ENCODE results near the gene TSFM. TPM values are rescaled to one million over a fixed set of nuclear protein-coding genes. Genes with fewer than 3 reads are reported as not detected.

The TSFM gene
- total and polyA plus RNA-seq, 2 of the 13 experiments (the other 11 are each of a cell fraction or from before 2014, with no cell fraction given): 29.8 to 68.3 TPM

GRCh38 chr12:57751788-57752667 lies 30.6 kb upstream of the TSFM start, which contains the start of gene CDK4 (continued):
- peak; percentile 86 for TF ChIP-seq ZNF407 (CRISPR knock-in tag; IDR thresholded peaks at IDR 0.05; ENCODE audit: not compliant biosample characterization)
- TF ChIP-seq NFYC (CRISPR knock-in tag; IDR thresholded peaks at IDR 0.05): peak; percentile 75
- peak; percentile 11; the same call in 1 of the 2 replicates for TF ChIP-seq ZNF275 (CRISPR knock-in tag; IDR thresholded peaks at IDR 0.05; ENCODE audit: borderline replicate concordance)
- no peak for TF ChIP-seq MYNN (CRISPR knock-in tag; IDR thresholded peaks at IDR 0.05; ENCODE audit: low read depth)
- TF ChIP-seq XBP1 (CRISPR knock-in tag; IDR thresholded peaks at IDR 0.05): 0 out of 2 replicates have a peak, but pooled peaks have one; percentile 17
- no peak for TF ChIP-seq DDIT3 (CRISPR knock-in tag; IDR thresholded peaks at IDR 0.05)
- no peak for TF ChIP-seq SP1 (IDR thresholded peaks at IDR 0.05)
- TF ChIP-seq SP1 (CRISPR knock-in tag; IDR thresholded peaks at IDR 0.05): peak; percentile 94
- peak; percentile 53 for TF ChIP-seq ZBTB26 (CRISPR knock-in tag; IDR thresholded peaks at IDR 0.05; ENCODE audit: borderline replicate concordance)
- no peak for TF ChIP-seq NFRKB (IDR thresholded peaks at IDR 0.05)
- no peak for TF ChIP-seq HMGA1 (CRISPR knock-in tag; conservative IDR thresholded peaks at IDR 0.05)
- TF ChIP-seq KAT2B (IDR thresholded peaks at IDR 0.05; ENCODE audit: borderline replicate concordance, low read depth, low read length): no peak
- TF ChIP-seq HNF4A (CRISPR knock-in tag; IDR thresholded peaks at IDR 0.05): no peak
- peak; percentile 36; the same call in 1 of the 2 replicates for TF ChIP-seq ZBED4 (CRISPR knock-in tag; IDR thresholded peaks at IDR 0.05; ENCODE audit: borderline replicate concordance)
